Body of pancreas (tissue), 4 donors: Measurements from ENCODE around the gene RANBP10. TPM values are rescaled to one million over a fixed set of nuclear protein-coding genes. Genes with fewer than 3 reads are reported as not detected.

Experiments
- ATAC-seq: fragments of 150-250 bp; one replicate; pipeline ENCODE4 v1.9.1; 2016
- DNase-seq, 4 donors: peaks; one replicate each; pipeline ENCODE4 v3.0.0-alpha.2; 2019
- H3K27ac ChIP-seq, 4 donors: fragments of 200-600 bp; sonication (generic); 1 replicate in 3 of 4; 2 replicates in 1 of 4; pipeline versions ENCODE4 v1.5.1 to v1.6.1; 2016 to 2019; ENCODE audit warnings: mild to moderate bottlenecking in 1 of 4, mixed read lengths in 1 of 4, moderate library complexity in 1 of 4
- H3K27me3 ChIP-seq, 2 donors: fragments of 200-600 bp; sonication (generic); one replicate each; pipeline ENCODE4 v1.6.0; 2016; ENCODE audit warnings: mild to moderate bottlenecking in 1 of 2
- H3K36me3 ChIP-seq, 2 donors: fragments of 200-600 bp; sonication (generic); replicated peaks in 1 of 2; 2 replicates each; pipeline ENCODE4 v1.5.1; 2016; ENCODE audit warnings: low read depth in 2 of 2; ENCODE audit not compliant: insufficient read depth in 1 of 2
- H3K4me1 ChIP-seq: fragments of 200-600 bp; sonication (generic); one replicate; pipeline ENCODE4 v1.6.0; 2016
- H3K4me3 ChIP-seq, 2 donors: fragments of 200-600 bp; sonication (generic); 1 replicate in 1 of 2; 2 replicates in 1 of 2; pipeline ENCODE4 v1.5.1; 2016 to 2019
- H3K9me3 ChIP-seq, 3 donors: fragments of 200-600 bp; sonication (generic); 1 replicate in 2 of 3; 2 replicates in 1 of 3; pipeline ENCODE4 v1.5.1; 2016
- CTCF ChIP-seq, 7 experiments: fragments of 450-650 bp in 4 of 7; fragments of 200-600 bp in 3 of 7; sonication (generic) in 3 of 7; IDR thresholded peaks; one replicate each; pipeline ENCODE4 v1.5.1; 2016 to 2019; ENCODE audit warnings: antibody characterized with exemption in 7 of 7
- POLR2A ChIP-seq, 3 donors: fragments of 450-650 bp; IDR thresholded peaks; one replicate each; pipeline ENCODE4 v1.6.1; 2016; ENCODE audit warnings: antibody characterized with exemption in 3 of 3, mild to moderate bottlenecking in 2 of 3
- WGBS, 2 donors: methylation state at CpG; one replicate each; pipeline ENCODE4 v1.1.5; 2017; 5-methylcytosine and 5-hydroxymethylcytosine counted together
- intact Hi-C: fragments of 100-400 bp; cut with DNase I; formaldehyde crosslinking; loops from one replicate; pipeline ENCODE4 v1.15.1; 2023
- total RNA-seq, 2 donors: library from RNA; depleted of rRNA; stranded (reverse); fragments of >200 nt; gene quantifications; one replicate each; pipeline ENCODE4 v1.1.0, GENCODE V29; 2016

The RANBP10 gene
- total RNA-seq, 2 donors from 2014 or later, result 6.3 to 9.3 TPM

GRCh38 chr16:67677712-67678111, 128.6 kb downstream of the RANBP10 start:
- Histone ChIP-seq H3K27me3 (no peaks in the 10 kb centered on the region), H3K36me3 (no peaks in the 10 kb centered on the region), H3K4me3 (no peak overlapping the region), H3K4me1 (peaks cover 21% of the 10 kb centered on the region), H3K9me3 (no peaks in the 10 kb centered on the region), H3K27ac (no peak overlapping the region)
- no peak for ATAC-seq
- no peak for DNase-seq
- intact Hi-C loops, result no loop called here
- 80 to 92% methylated on average over 1 of the region's 1 CpG for whole genome bisulfite sequencing, 2 donors
- TF ChIP-seq CTCF (IDR thresholded peaks at IDR 0.05) (no peak), POLR2A (IDR thresholded peaks at IDR 0.05) (no peak)

GRCh38 chr16:67676939-67677338, 129.4 kb downstream of the RANBP10 start:
- Histone ChIP-seq H3K36me3 (no peaks in the 10 kb centered on the region), H3K9me3 (no peaks in the 10 kb centered on the region), H3K27ac (no peak overlapping the region), H3K27me3 (no peaks in the 10 kb centered on the region), H3K4me3 (no peak overlapping the region), H3K4me1 (peaks cover 21% of the 10 kb centered on the region)
- DNase-seq (no peak), ATAC-seq (no peak)
- 62 to 72% methylated on average over 8 of the region's 8 CpGs for WGBS, 2 donors
- TF ChIP-seq POLR2A (IDR thresholded peaks at IDR 0.05), result no peak
- no peak for TF ChIP-seq CTCF (IDR thresholded peaks at IDR 0.05)
- intact Hi-C loops, result no loop called here

GRCh38 chr16:67676516-67676915, 129.8 kb downstream of the RANBP10 start:
- no peak for DNase-seq
- TF ChIP-seq POLR2A (IDR thresholded peaks at IDR 0.05), result no peak
- TF ChIP-seq CTCF (IDR thresholded peaks at IDR 0.05), result no peak
- H3K27me3 ChIP-seq, result no peaks in the 10 kb centered on the region
- H3K27ac ChIP-seq, result no peak overlapping the region
- H3K36me3 ChIP-seq, result no peaks in the 10 kb centered on the region
- WGBS, 2 donors, result 78 to 92% methylated on average over 4 of the region's 4 CpGs
- intact Hi-C loops, result no loop called here
- no peak for ATAC-seq
- H3K4me3 ChIP-seq, result no peak overlapping the region
- H3K9me3 ChIP-seq, result no peaks in the 10 kb centered on the region
- H3K4me1 ChIP-seq, result peaks cover 21% of the 10 kb centered on the region

- no peak for ATAC-seq
- intact Hi-C loops, result no loop called here
- TF ChIP-seq POLR2A (IDR thresholded peaks at IDR 0.05), result no peak
- Histone ChIP-seq H3K4me1 (peaks cover 21% of the 10 kb centered on the region), H3K4me3 (no peak overlapping the region), H3K27me3 (no peaks in the 10 kb centered on the region), H3K27ac (no peak overlapping the region), H3K36me3 (no peaks in the 10 kb centered on the region), H3K9me3 (no peaks in the 10 kb centered on the region)
- DNase-seq, result no peak
- WGBS, 2 donors, result 93 to 98% methylated on average over 7 of the region's 7 CpGs
Observed at GRCh38 chr16:67675999-67676398, 130.4 kb downstream of the RANBP10 start.

GRCh38 chr16:67675579-67675935, 130.8 kb downstream of the RANBP10 start:
- no peak overlapping the region for H3K4me3 ChIP-seq
- no peaks in the 10 kb centered on the region for H3K9me3 ChIP-seq
- DNase-seq (no peak), ATAC-seq (no peak)
- no peaks in the 10 kb centered on the region for H3K36me3 ChIP-seq
- no peak overlapping the region for H3K27ac ChIP-seq
- intact Hi-C loops, result no loop called here
- 93 to 94% methylated on average over 13 to 17 of the region's 17 CpGs for WGBS, 2 donors
- TF ChIP-seq CTCF (IDR thresholded peaks at IDR 0.05) (no peak), POLR2A (IDR thresholded peaks at IDR 0.05) (no peak)
- H3K4me1 ChIP-seq, result peaks cover 21% of the 10 kb centered on the region
- no peaks in the 10 kb centered on the region for H3K27me3 ChIP-seq
